HepG2 (cell line): ENCODE results near the gene KCNQ1OT1. TPM values are rescaled to one million over a fixed set of nuclear protein-coding genes. Genes with fewer than 3 reads are reported as not detected.

ENCODE experiments used
- ATAC-seq: fragments of 200-7000 bp; cut with Tn5 transposase; 3 replicates; pipeline ENCODE4 v1.9.1; 2020; ENCODE audit warnings: mild to moderate bottlenecking, moderate library complexity
- BruUV-seq: library from RNA; stranded (reverse); fragments of 400-500 nt; replicated peaks from 2 replicates; lab custom pipeline; 2021; lab: Mats Ljungman, UMichigan
- CTCF ChIA-PET: fragments of 300-600 bp; formaldehyde crosslinking; extraction: SDS; loops from one replicate; lab custom pipeline; 2021; ENCODE audit warnings: low total read pairs, inconsistent platforms, low intra/inter-chr PET ratio; lab: Yijun Ruan, JAX
- POLR2A ChIA-PET: fragments of 350-600 bp; sonication (Branson Sonifier 250); formaldehyde crosslinking; loops from one replicate; lab custom pipeline; 2020; ENCODE audit warnings: antibody characterized with exemption, inconsistent platforms; lab: Yijun Ruan, JAX
- DNase-seq: peaks from one replicate; pipeline ENCODE4 v3.0.0-alpha.2; 2015; ENCODE audit warnings: low spot score
- FAIRE-seq: peaks from 3 replicates; lab custom pipeline; 2011; peaks lifted over from hg19 to GRCh38; lab: Jason Lieb, UNC
- H2AFZ ChIP-seq: one replicate; pipeline ENCODE4 v1.6.1; 2011; ENCODE audit warnings: low read length, inconsistent platforms
- H3K27ac ChIP-seq: fragments of 300-600 bp; 3 replicates; pipeline ENCODE4 v1.8.0; 2011; ENCODE audit warnings: mixed run types, mild to moderate bottlenecking, mixed read lengths, low read length, inconsistent platforms; ENCODE audit not compliant: insufficient read depth; ENCODE audit errors: extremely low read length
- H3K27me3 ChIP-seq, 2 experiments: fragments of 200-600 bp in 1 of 2; 2 replicates in 1 of 2; 3 replicates in 1 of 2; pipeline versions ENCODE4 v1.6.0 to v1.8.0; 2011; ENCODE audit warnings: low read length in 2 of 2, mild to moderate bottlenecking in 2 of 2, moderate library complexity in 2 of 2, inconsistent platforms in 1 of 2; ENCODE audit not compliant: insufficient read depth in 2 of 2, control insufficient read depth in 1 of 2
- H3K36me3 ChIP-seq, 2 experiments: fragments of 200-600 bp in 1 of 2; replicated peaks in 1 of 2; 2 replicates in 1 of 2; 3 replicates in 1 of 2; pipeline versions ENCODE4 v1.5.1 to v1.8.0; 2011; ENCODE audit warnings: low read length in 2 of 2, inconsistent platforms in 1 of 2; ENCODE audit not compliant: insufficient read depth in 2 of 2, control insufficient read depth in 1 of 2
- H3K4me1 ChIP-seq: 2 replicates; pipeline ENCODE4 v1.5.1; 2012; ENCODE audit warnings: low read length, inconsistent platforms; ENCODE audit not compliant: insufficient read depth
- H3K4me2 ChIP-seq: 2 replicates; pipeline ENCODE4 v1.6.0; 2011; ENCODE audit warnings: low read depth, low read length, inconsistent platforms
- H3K4me3 ChIP-seq, 3 experiments: fragments of 200-600 bp in 1 of 3; sonication (generic), shearing (Covaris generic) in 1 of 3; replicated peaks in 1 of 3; 2 replicates each; pipeline ENCODE4 v1.5.1; 2011 to 2016; ENCODE audit warnings: low read length in 3 of 3, inconsistent platforms in 2 of 3, low read depth in 2 of 3, mild to moderate bottlenecking in 2 of 3, control low read depth in 1 of 3, mixed read lengths in 1 of 3; ENCODE audit not compliant: insufficient read depth in 1 of 3
- H3K79me2 ChIP-seq: one replicate; pipeline ENCODE4 v1.6.1; 2011; ENCODE audit warnings: low read length, inconsistent platforms; ENCODE audit not compliant: insufficient read depth
- H3K9ac ChIP-seq: 2 replicates; pipeline ENCODE4 v1.6.0; 2011; ENCODE audit warnings: mild to moderate bottlenecking, low read depth, low read length, inconsistent platforms; ENCODE audit not compliant: insufficient read depth
- H3K9me3 ChIP-seq: 2 replicates; pipeline ENCODE4 v1.5.1; 2012; ENCODE audit warnings: mild to moderate bottlenecking, low read length
- H4K20me1 ChIP-seq: 2 replicates; pipeline ENCODE4 v1.6.0; 2011; ENCODE audit warnings: inconsistent platforms, mild to moderate bottlenecking, low read length, moderate library complexity; ENCODE audit not compliant: insufficient read depth
- GMEB1 ChIP-seq: sonication (generic); formaldehyde crosslinking; IDR thresholded peaks from 2 replicates; pipeline ENCODE4 v1.5.1; 2020; ENCODE audit warnings: missing genetic modification reagents, mild to moderate bottlenecking, borderline replicate concordance
- GPBP1L1 ChIP-seq: sonication (generic); formaldehyde crosslinking; IDR thresholded peaks from 2 replicates; pipeline ENCODE4 v1.5.0; 2020; ENCODE audit warnings: mild to moderate bottlenecking, missing genetic modification reagents
- HDAC6 ChIP-seq: fragments of 200-600 bp; sonication (generic); IDR thresholded peaks from 2 replicates; pipeline ENCODE4 v1.7.0; 2017; ENCODE audit warnings: mild to moderate bottlenecking, antibody characterized with exemption, low read length, low read depth
- PCBP1 ChIP-seq: fragments of 200-400 bp; formaldehyde crosslinking; IDR thresholded peaks from 2 replicates; pipeline ENCODE4 v1.6.1; 2017; ENCODE audit warnings: mild to moderate bottlenecking, low read depth, low read length, borderline replicate concordance
- PHF8 ChIP-seq: sonication (generic); formaldehyde crosslinking; IDR thresholded peaks from 2 replicates; pipeline ENCODE4 v1.5.0; 2020; ENCODE audit warnings: missing genetic modification reagents
- POLR2A ChIP-seq, 2 experiments: IDR thresholded peaks; 2 replicates each; pipeline ENCODE4 v1.6.1; 2011; ENCODE audit warnings: low read depth in 2 of 2, low read length in 2 of 2, mild to moderate bottlenecking in 1 of 2, moderate library complexity in 1 of 2; ENCODE audit not compliant: insufficient read depth in 1 of 2
- SCMH1 ChIP-seq: sonication (generic); formaldehyde crosslinking; IDR thresholded peaks from 2 replicates; pipeline ENCODE4 v1.9.0; 2021; ENCODE audit warnings: missing genetic modification reagents, mild to moderate bottlenecking, borderline replicate concordance
- THAP8 ChIP-seq: sonication (generic); formaldehyde crosslinking; IDR thresholded peaks from 2 replicates; pipeline ENCODE4 v1.5.1; 2020; ENCODE audit warnings: missing genetic modification reagents, mild to moderate bottlenecking, borderline replicate concordance
- ZKSCAN8 ChIP-seq: IDR thresholded peaks from 2 replicates; pipeline ENCODE4 v1.6.1; 2016; ENCODE audit warnings: borderline replicate concordance, missing genetic modification reagents, missing compliant biosample characterization
- ZNF576 ChIP-seq: sonication (generic); formaldehyde crosslinking; IDR thresholded peaks from 2 replicates; pipeline ENCODE4 v1.4.0; 2020; ENCODE audit warnings: mild to moderate bottlenecking, missing genetic modification reagents
- WGBS: methylation state at CpG from one replicate; pipeline ENCODE4 v1.1.6; 2017; ENCODE audit warnings: low lambda C conversion rate; 5-methylcytosine and 5-hydroxymethylcytosine counted together
- in situ Hi-C: cut with HindIII; loops from 2 replicates; pipeline ENCODE4 v1.10.0; 2017; ENCODE audit warnings: low pct_unique_long_range_greater_than_20kb; ENCODE audit not compliant: extremely low pct_ligation_motif_present
- intact Hi-C: fragments of 100-400 bp; cut with micrococcal nuclease; formaldehyde crosslinking; loops from one replicate; pipeline ENCODE4 v1.10.0; 2022; ENCODE audit not compliant: unreplicated experiment
- polyA plus RNA-seq, 8 experiments: library from polyadenylated mRNA; depleted of rRNA in 3 of 8; stranded (reverse) in 7 of 8; unstranded in 1 of 8; fragments of >200 nt; fragmentation: Illumina TruSeq in 4 of 8; extraction: Trizol in 4 of 8; gene quantifications; 2 replicates each; pipeline versions ENCODE4 v1.2.1 to v1.2.3, GENCODE V29; 2011 to 2016; ENCODE audit warnings: low read depth in 4 of 8, missing spikeins in 1 of 8, mixed read lengths in 1 of 8; ENCODE audit not compliant: insufficient read depth in 1 of 8
- total RNA-seq, 5 experiments: library from RNA; depleted of rRNA; stranded (reverse); fragments of >200 nt; fragmentation: Illumina TruSeq; extraction: Trizol; gene quantifications; 2 replicates each; pipeline ENCODE4 v1.2.3, GENCODE V29; 2016; ENCODE audit warnings: low read depth in 1 of 5

The KCNQ1OT1 gene
- total and polyA plus RNA-seq, 2 of the 13 experiments (the other 11 are each of a cell fraction or from before 2014, with no cell fraction given), result 1.3 to 18.9 TPM

- TF ChIP-seq GMEB1 (CRISPR knock-in tag), result no peak
- TF ChIP-seq THAP8 (CRISPR knock-in tag), result no peak
Observed at GRCh38 chr11:2698386-2699184, 1.2 kb downstream of the KCNQ1OT1 start (continued).

GRCh38 chr11:2697866-2698265 lies 1.9 kb downstream of the KCNQ1OT1 start:
- intact Hi-C loops (no loop called here), in situ Hi-C loops (loop anchor here (5.0 to 10.0 kb wide), 2 partner anchors 34 to 273 kb away; no protein-coding TSS in a partner anchor)
- FAIRE-seq, result no peak
- peak overlapping the region; percentile 99 for H3K9ac ChIP-seq
- DNase-seq, result no peak
- H3K27ac ChIP-seq, result peak overlapping the region; percentile 78
- peaks cover 75% of the 10 kb centered on the region for H3K79me2 ChIP-seq
- H3K4me1 ChIP-seq, result peaks cover 63% of the 10 kb centered on the region
- TF ChIP-seq POLR2A (IDR thresholded peaks at IDR 0.05; ENCODE audit: insufficient read depth in 1 of 2, low read depth in 2 of 2, low read length in 2 of 2), result peak in 1 of 2 experiments; percentile 39; a peak in 1 of 4 replicates
- TF ChIP-seq PHF8 (CRISPR knock-in tag), result peak; percentile 45; the same call in 1 of the 2 replicates
- no peak for TF ChIP-seq ZNF576
- TF ChIP-seq PCBP1, result no peak
- no peak for TF ChIP-seq GPBP1L1 (CRISPR knock-in tag)
- no peak for TF ChIP-seq SCMH1 (CRISPR knock-in tag)
- TF ChIP-seq HDAC6, result 0 out of 2 replicates have a peak, but pooled peaks have one; percentile 44
- TF ChIP-seq ZKSCAN8 (CRISPR knock-in tag), result no peak
- ATAC-seq, result no peak
- peaks cover 4 to 36% of the 10 kb centered on the region in 2 experiments; a peak in 4 of 5 replicates for H3K36me3 ChIP-seq
- peak overlapping the region; percentile 78 for H3K4me2 ChIP-seq
- TSS peak; percentile 50 for BruUV-seq
- no peak overlapping the region for H2AFZ ChIP-seq
- H3K4me3 ChIP-seq, result peak overlapping the region; percentile 95
- 0% methylated on average over 1 of the region's 1 CpG for WGBS
- H3K27me3 ChIP-seq, result peaks cover 0 to 3% of the 10 kb centered on the region in 2 experiments; a peak in 1 of 5 replicates
- POLR2A ChIA-PET, result interaction anchor here (1.3 to 10.8 kb wide), 2 partner anchors 31 to 134 kb away, joined by 3 to 201 read pairs; no protein-coding TSS in a partner anchor
- H4K20me1 ChIP-seq, result peaks cover 64% of the 10 kb centered on the region
- CTCF ChIA-PET, result no interaction called here
- no peaks in the 10 kb centered on the region for H3K9me3 ChIP-seq
